GM18520 (cell line): ENCODE data around the gene NR2E1.

Experiments used
- ATAC-seq: cut with Tn5 transposase; IDR thresholded peaks from one replicate; pipeline ENCODE4 v1.9.1; 2021; ENCODE audit not compliant: unreplicated experiment

NR2E1 gene

GRCh38 chr6:108156180-108156937 is 9.5 kb upstream of the NR2E1 start:
- no peak for ATAC-seq

- ATAC-seq: no peak
These were observed 8.9 kb upstream of the NR2E1 start for GRCh38 chr6:108156938-108157233.

GRCh38 chr6:108157234-108157980 is 8.4 kb upstream of the NR2E1 start:
- no peak for ATAC-seq

- ATAC-seq: no peak
These were observed 7.8 kb upstream of the NR2E1 start for GRCh38 chr6:108157981-108158525.

- no peak for ATAC-seq
These were observed 5.8 kb upstream of the NR2E1 start for GRCh38 chr6:108159981-108160380.

GRCh38 chr6:108161724-108162282 is 4.0 kb upstream of the NR2E1 start:
- ATAC-seq: no peak

GRCh38 chr6:108163267-108163643 is 2.6 kb upstream of the NR2E1 start:
- ATAC-seq: no peak

- no peak for ATAC-seq
These were observed 1.9 kb upstream of the NR2E1 start for GRCh38 chr6:108163644-108164542.

GRCh38 chr6:108164543-108164814 is 1.3 kb upstream of the NR2E1 start:
- ATAC-seq: no peak

- no peak for ATAC-seq
These were observed 761 bp upstream of the NR2E1 start for GRCh38 chr6:108164815-108165706.

- ATAC-seq: no peak
These were observed 1.0 kb downstream of the NR2E1 start for GRCh38 chr6:108166664-108167448.

GRCh38 chr6:108167449-108168089 is 1.7 kb downstream of the NR2E1 start:
- ATAC-seq: no peak

GRCh38 chr6:108168090-108168463 is 2.3 kb downstream of the NR2E1 start:
- no peak for ATAC-seq

GRCh38 chr6:108168501-108169463 is 3.0 kb downstream of the NR2E1 start:
- ATAC-seq: no peak

GRCh38 chr6:108169464-108170331 is 3.9 kb downstream of the NR2E1 start:
- no peak for ATAC-seq

- no peak for ATAC-seq
These were observed 4.8 kb downstream of the NR2E1 start for GRCh38 chr6:108170332-108171290.
